IgD-negative memory B cell (primary cell): ENCODE results near the gene TUBAL3. TPM values are rescaled to one million over a fixed set of nuclear protein-coding genes. Genes with fewer than 3 reads are reported as not detected.

Experiments used
- H3K27ac Mint-ChIP-seq, 3 donors: one replicate each; pipeline ENCODE4 v1.8.0; 2020 to 2022; ENCODE audit warnings: mild to moderate bottlenecking in 3 of 3, mixed read lengths in 3 of 3, moderate library complexity in 1 of 3
- H3K27me3 Mint-ChIP-seq: one replicate; pipeline ENCODE4 v1.8.0; 2021; ENCODE audit warnings: mixed read lengths
- H3K36me3 Mint-ChIP-seq: one replicate; pipeline ENCODE4 v1.8.0; 2020; ENCODE audit warnings: mild to moderate bottlenecking, mixed read lengths
- H3K4me1 Mint-ChIP-seq, 3 donors: one replicate each; pipeline ENCODE4 v1.8.0; 2020 to 2022; ENCODE audit warnings: mixed read lengths in 3 of 3, mild to moderate bottlenecking in 1 of 3
- H3K4me3 Mint-ChIP-seq, 4 donors: one replicate each; pipeline ENCODE4 v1.8.0; 2020 to 2022; ENCODE audit warnings: mild to moderate bottlenecking in 4 of 4, mixed read lengths in 4 of 4, moderate library complexity in 3 of 4
- H3K9me3 Mint-ChIP-seq, 3 donors: one replicate each; pipeline ENCODE4 v1.8.0; 2020 to 2021; ENCODE audit warnings: mixed read lengths in 3 of 3, mild to moderate bottlenecking in 1 of 3
- polyA plus RNA-seq: library from polyadenylated mRNA; unstranded; fragments of 300-500 nt; fragmentation: Illumina TruSeq; gene quantifications from one replicate; pipeline ENCODE4 v1.2.3, GENCODE V29; 2021

Gene TUBAL3
- polyA plus RNA-seq, 1 donor from 2014 or later = not detected

DNA sequence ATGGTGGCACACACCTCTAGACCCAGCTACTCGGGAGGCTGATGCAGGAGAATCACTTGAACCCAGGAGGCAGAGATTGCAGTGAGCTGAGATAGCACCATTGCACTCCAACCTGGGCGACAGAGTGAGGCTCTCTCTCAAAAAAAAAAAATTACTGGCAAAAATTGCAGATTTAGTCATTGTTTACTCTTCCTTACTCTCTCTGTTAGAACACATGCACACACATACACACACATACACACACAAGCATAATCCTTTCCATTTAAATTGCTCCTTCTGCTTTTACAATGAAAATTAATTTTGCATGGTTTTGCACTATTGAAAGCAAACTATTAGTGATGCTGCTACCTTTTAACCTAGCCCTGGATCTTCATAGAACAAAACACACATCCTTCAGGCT lies 55.3 kb downstream of the TUBAL3 start:
- Mint-ChIP-seq H3K4me1 (no peaks in the 10 kb centered on the region), H3K9me3 (no peaks in the 10 kb centered on the region), H3K27me3 (peaks cover 8% of the 10 kb centered on the region), H3K4me3 (no peak overlapping the region), H3K36me3 (no peaks in the 10 kb centered on the region), H3K27ac (no peak overlapping the region)

DNA sequence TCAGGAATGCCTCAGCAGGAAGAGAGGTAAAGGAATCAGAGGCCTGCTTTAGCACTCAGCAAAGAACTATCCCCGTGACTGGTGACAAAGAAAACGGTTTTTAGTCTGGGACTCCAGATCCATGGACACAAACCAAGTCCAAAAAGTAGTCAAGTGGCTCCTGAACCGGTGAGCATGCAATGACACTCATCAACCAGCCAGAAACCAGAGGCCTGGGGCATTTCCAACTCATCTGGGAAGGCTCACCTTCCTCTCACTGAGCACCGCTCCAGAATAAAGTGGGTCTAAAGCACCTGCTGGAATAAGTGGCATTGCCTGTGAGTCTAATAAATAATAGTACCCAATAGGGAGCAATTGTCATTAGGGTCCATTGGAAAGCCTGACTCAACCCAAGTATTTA lies 57.7 kb downstream of the TUBAL3 start:
- no peaks in the 10 kb centered on the region for H3K4me1 Mint-ChIP-seq
- H3K9me3 Mint-ChIP-seq = peaks cover 0 to 2% (median 0%) of the 10 kb centered on the region in 3 donors
- H3K4me3 Mint-ChIP-seq = no peak overlapping the region
- H3K27ac Mint-ChIP-seq = no peak overlapping the region
- H3K27me3 Mint-ChIP-seq = peaks cover 5% of the 10 kb centered on the region
- no peaks in the 10 kb centered on the region for H3K36me3 Mint-ChIP-seq

DNA sequence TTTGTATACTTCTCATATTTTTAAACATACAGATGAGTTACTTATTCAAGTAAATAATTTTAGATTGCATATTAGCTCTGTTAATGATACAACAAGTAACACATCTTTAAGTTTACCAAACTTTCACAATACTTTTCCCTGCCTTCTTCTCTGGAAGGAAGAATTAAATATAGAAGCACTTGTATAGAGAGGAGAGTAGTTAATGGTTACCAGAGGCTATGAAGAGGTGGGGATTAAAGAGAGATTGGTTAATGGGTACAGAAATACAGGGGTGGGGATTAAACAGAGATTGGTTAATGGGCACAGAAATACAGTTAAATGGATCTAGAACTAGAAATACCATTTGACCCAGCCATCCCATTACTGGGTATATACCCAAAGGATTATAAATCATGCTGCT lies 59.9 kb downstream of the TUBAL3 start:
- H3K4me1 Mint-ChIP-seq = no peaks in the 10 kb centered on the region
- H3K27me3 Mint-ChIP-seq = peaks cover 7% of the 10 kb centered on the region
- H3K27ac Mint-ChIP-seq = no peak overlapping the region
- no peak overlapping the region for H3K4me3 Mint-ChIP-seq
- peaks cover 0 to 3% (median 0%) of the 10 kb centered on the region in 3 donors for H3K9me3 Mint-ChIP-seq
- H3K36me3 Mint-ChIP-seq = no peaks in the 10 kb centered on the region

DNA sequence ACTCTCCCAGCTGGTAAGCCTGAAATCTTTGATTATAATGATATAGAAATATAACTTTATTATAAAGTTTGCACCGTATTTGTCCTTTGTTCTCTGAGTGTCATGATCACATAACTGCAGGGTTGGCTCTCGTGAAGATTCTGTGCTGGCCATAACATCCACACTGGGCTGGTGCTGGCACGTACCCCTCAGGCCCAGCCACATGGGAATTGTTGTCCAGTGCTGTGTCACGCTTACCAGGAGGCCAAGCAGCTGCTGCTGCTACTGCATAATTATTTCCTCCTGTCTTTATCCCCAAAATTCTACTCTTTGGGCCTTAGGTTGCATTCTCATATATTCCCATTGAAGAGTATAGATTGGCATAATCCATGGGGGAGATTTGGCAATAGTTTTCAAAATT lies 60.6 kb downstream of the TUBAL3 start:
- no peak overlapping the region for H3K4me3 Mint-ChIP-seq
- peaks cover 0 to 3% (median 0%) of the 10 kb centered on the region in 3 donors for H3K9me3 Mint-ChIP-seq
- no peaks in the 10 kb centered on the region for H3K4me1 Mint-ChIP-seq
- H3K27ac Mint-ChIP-seq = no peak overlapping the region
- H3K36me3 Mint-ChIP-seq = no peaks in the 10 kb centered on the region
- H3K27me3 Mint-ChIP-seq = peaks cover 10% of the 10 kb centered on the region

DNA sequence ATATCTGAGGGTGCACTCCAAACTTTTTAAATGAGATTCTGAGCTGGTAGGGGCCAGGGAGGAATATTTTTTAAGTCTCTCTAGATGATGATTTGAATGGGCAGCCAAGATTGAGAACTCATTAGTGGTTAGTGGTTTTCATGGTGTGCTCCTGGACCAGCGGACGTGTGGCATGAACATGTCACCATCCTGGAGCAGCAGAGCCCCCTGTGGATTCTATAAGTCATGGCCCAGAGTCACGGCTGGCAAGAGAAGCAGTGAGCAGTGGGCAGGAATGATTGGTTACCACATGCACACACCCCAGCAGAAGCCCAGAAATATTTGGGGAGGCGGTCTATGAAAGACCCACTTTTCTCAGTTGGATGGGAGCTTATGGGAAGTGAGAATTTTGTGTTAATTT lies 61.1 kb downstream of the TUBAL3 start:
- Mint-ChIP-seq H3K27ac (no peak overlapping the region), H3K36me3 (no peaks in the 10 kb centered on the region), H3K9me3 (peaks cover 0 to 3% (median 0%) of the 10 kb centered on the region in 3 donors), H3K4me3 (no peak overlapping the region), H3K27me3 (peaks cover 10% of the 10 kb centered on the region), H3K4me1 (no peaks in the 10 kb centered on the region)

Other genes starting within 250 kb of the TUBAL3 start
- gene AKR1C8, start 219.7 kb downstream of the TUBAL3 start, polyA plus RNA-seq = not detected
- not detected for gene AKR1C4, start 208.0 kb downstream of the TUBAL3 start, polyA plus RNA-seq
- not detected for gene UCN3, start 39.9 kb downstream of the TUBAL3 start, polyA plus RNA-seq
- 3.7 TPM for gene NET1, start 7.7 kb upstream of the TUBAL3 start, polyA plus RNA-seq
- gene CALML5, start 94.7 kb upstream of the TUBAL3 start, polyA plus RNA-seq = not detected
- gene CALML3, start 120.1 kb upstream of the TUBAL3 start, polyA plus RNA-seq = not detected